Endodermal cell (in vitro differentiated cells): ENCODE data around the gene S100A11. TPM values are rescaled to one million over a fixed set of nuclear protein-coding genes. Genes with fewer than 3 reads are reported as not detected.

Experiments
- DNase-seq: peaks from one replicate; pipeline ENCODE4 v3.0.0-alpha.2; 2017
- H3K27ac ChIP-seq: 2 replicates; pipeline ENCODE4 v1.5.1; 2013; ENCODE audit warnings: mild to moderate bottlenecking, low read depth, low read length, moderate library complexity
- H3K27me3 ChIP-seq: 2 replicates; pipeline ENCODE4 v1.6.1; 2013; ENCODE audit warnings: mild to moderate bottlenecking, low read length, moderate library complexity; ENCODE audit not compliant: insufficient read depth, control insufficient read depth, poor library complexity, severe bottlenecking
- H3K36me3 ChIP-seq: 2 replicates; pipeline ENCODE4 v1.7.0; 2013; ENCODE audit warnings: mild to moderate bottlenecking, low read length, moderate library complexity; ENCODE audit not compliant: control insufficient read depth, insufficient read depth
- H3K4me1 ChIP-seq: one replicate; pipeline ENCODE4 v1.7.0; 2013; ENCODE audit warnings: low read length; ENCODE audit not compliant: control insufficient read depth, insufficient read depth
- H3K4me3 ChIP-seq: 2 replicates; pipeline ENCODE4 v1.5.1; 2013; ENCODE audit warnings: mild to moderate bottlenecking, low read length, moderate library complexity
- H3K9ac ChIP-seq: 2 replicates; pipeline ENCODE4 v1.6.1; 2013; ENCODE audit warnings: mild to moderate bottlenecking, low read length, moderate library complexity; ENCODE audit not compliant: poor library complexity, severe bottlenecking; ENCODE audit errors: extremely low read depth
- H3K9me3 ChIP-seq: 2 replicates; pipeline ENCODE4 v1.6.1; 2013; ENCODE audit warnings: mild to moderate bottlenecking, low read length, moderate library complexity; ENCODE audit not compliant: control insufficient read depth
- H3K27ac Mint-ChIP-seq: 2 replicates; pipeline ENCODE4 v1.8.0; 2020; ENCODE audit warnings: mixed read lengths
- H3K27me3 Mint-ChIP-seq: 2 replicates; pipeline ENCODE4 v1.8.0; 2021; ENCODE audit warnings: mild to moderate bottlenecking, mixed read lengths; ENCODE audit not compliant: insufficient read depth
- H3K36me3 Mint-ChIP-seq: 2 replicates; pipeline ENCODE4 v1.8.0; 2020; ENCODE audit warnings: low read depth, mixed read lengths
- H3K4me1 Mint-ChIP-seq: 2 replicates; pipeline ENCODE4 v1.8.0; 2020; ENCODE audit warnings: mixed read lengths
- H3K4me3 Mint-ChIP-seq: 2 replicates; pipeline ENCODE4 v1.8.0; 2020; ENCODE audit warnings: mild to moderate bottlenecking, moderate library complexity, mixed read lengths
- H3K9me3 Mint-ChIP-seq: 2 replicates; pipeline ENCODE4 v1.8.0; 2020; ENCODE audit warnings: mild to moderate bottlenecking, mixed read lengths
- WGBS, 2 experiments: methylation state at CpG; one replicate each; pipeline versions ENCODE4 v1.1.5 to v1.1.7; 2013; ENCODE audit warnings: missing lambda C conversion rate in 2 of 2, mixed read lengths in 1 of 2; ENCODE audit not compliant: insufficient coverage in 1 of 2, insufficient read length in 1 of 2; 5-methylcytosine and 5-hydroxymethylcytosine counted together
- total RNA-seq, 2 donors: library from RNA; stranded (reverse); fragmentation: NEBNext Ultra II Directional in 1 of 2; extraction: Animal tissue kit (Norgen Biotek cat#: 25700) in 1 of 2; gene quantifications; 2 replicates in 1 of 2; 3 replicates in 1 of 2; pipeline ENCODE4 v1.2.1, GENCODE V29; 2021
- TF ChIP-seq, protein P1 (sequence below): fragments of 200-600 bp; sonication (generic); conservative IDR thresholded peaks from 2 replicates; pipeline ENCODE4 v1.5.0; 2021; ENCODE audit warnings: antibody characterized with exemption, mild to moderate bottlenecking

The S100A11 gene
- total RNA-seq, 2 donors from 2014 or later = 163 to 248 TPM

DNA sequence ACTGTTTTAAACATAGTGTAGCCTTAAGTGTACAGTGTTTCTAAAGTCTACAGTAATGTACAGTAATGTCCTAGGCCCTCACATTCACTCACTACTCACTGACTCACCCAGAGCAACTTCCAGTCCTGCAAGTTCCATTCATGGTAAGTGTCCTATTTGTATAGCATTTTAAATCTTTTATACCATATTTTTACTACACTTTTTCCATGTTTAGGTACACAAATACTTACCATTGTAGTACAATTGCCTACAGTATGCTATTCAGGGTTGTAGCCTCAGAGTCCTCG, 39.6 kb downstream of the S100A11 start:
- peaks cover 10% of the 10 kb centered on the region for H3K27me3 ChIP-seq
- 87 to 100% methylated on average over 1 of the region's 1 CpG for WGBS, 2 experiments
- H3K9ac ChIP-seq = no peak overlapping the region
- Mint-ChIP-seq H3K9me3 (no peaks in the 10 kb centered on the region), H3K36me3 (no peaks in the 10 kb centered on the region), H3K27me3 (peaks cover 57% of the 10 kb centered on the region), H3K4me3 (no peak overlapping the region), H3K4me1 (peaks cover 23% of the 10 kb centered on the region), H3K27ac (no peak overlapping the region)
- H3K9me3 ChIP-seq = no peaks in the 10 kb centered on the region
- H3K4me3 ChIP-seq = no peak overlapping the region
- TF ChIP-seq, protein P1, sequence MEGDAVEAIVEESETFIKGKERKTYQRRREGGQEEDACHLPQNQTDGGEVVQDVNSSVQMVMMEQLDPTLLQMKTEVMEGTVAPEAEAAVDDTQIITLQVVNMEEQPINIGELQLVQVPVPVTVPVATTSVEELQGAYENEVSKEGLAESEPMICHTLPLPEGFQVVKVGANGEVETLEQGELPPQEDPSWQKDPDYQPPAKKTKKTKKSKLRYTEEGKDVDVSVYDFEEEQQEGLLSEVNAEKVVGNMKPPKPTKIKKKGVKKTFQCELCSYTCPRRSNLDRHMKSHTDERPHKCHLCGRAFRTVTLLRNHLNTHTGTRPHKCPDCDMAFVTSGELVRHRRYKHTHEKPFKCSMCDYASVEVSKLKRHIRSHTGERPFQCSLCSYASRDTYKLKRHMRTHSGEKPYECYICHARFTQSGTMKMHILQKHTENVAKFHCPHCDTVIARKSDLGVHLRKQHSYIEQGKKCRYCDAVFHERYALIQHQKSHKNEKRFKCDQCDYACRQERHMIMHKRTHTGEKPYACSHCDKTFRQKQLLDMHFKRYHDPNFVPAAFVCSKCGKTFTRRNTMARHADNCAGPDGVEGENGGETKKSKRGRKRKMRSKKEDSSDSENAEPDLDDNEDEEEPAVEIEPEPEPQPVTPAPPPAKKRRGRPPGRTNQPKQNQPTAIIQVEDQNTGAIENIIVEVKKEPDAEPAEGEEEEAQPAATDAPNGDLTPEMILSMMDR = no peak
- H3K27ac ChIP-seq = no peak overlapping the region
- H3K36me3 ChIP-seq = no peaks in the 10 kb centered on the region
- peaks cover 6% of the 10 kb centered on the region for H3K4me1 ChIP-seq
- DNase-seq = no peak

DNA sequence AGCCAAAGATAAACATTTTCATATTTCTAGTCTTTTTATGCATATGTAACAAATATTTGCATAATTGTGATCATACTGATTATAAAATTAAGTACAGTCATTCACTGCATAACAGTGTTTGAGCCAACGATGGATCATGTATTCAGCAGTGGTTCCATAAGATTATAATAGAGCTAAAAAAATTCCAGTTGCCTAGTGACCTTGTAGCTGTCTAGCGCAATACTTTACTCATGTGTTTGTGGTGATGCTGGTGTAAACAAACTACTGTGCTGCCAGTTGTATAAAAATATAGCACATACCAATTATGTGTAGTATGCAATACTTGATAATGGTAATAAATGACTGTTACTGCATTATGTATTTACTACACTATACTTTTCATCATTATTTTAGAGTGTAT, 41.0 kb downstream of the S100A11 start:
- Histone ChIP-seq H3K4me1 (peaks cover 12% of the 10 kb centered on the region), H3K9me3 (no peaks in the 10 kb centered on the region), H3K4me3 (no peak overlapping the region), H3K9ac (no peak overlapping the region), H3K36me3 (no peaks in the 10 kb centered on the region), H3K27ac (no peak overlapping the region), H3K27me3 (peaks cover 20% of the 10 kb centered on the region)
- peaks cover 65% of the 10 kb centered on the region for H3K27me3 Mint-ChIP-seq
- H3K36me3 Mint-ChIP-seq = peaks cover 4% of the 10 kb centered on the region
- no peaks in the 10 kb centered on the region for H3K9me3 Mint-ChIP-seq
- H3K4me3 Mint-ChIP-seq = no peak overlapping the region
- no peak for DNase-seq
- TF ChIP-seq, protein P1 = no peak
- WGBS, 2 experiments = 93 to 100% methylated on average over 2 of the region's 2 CpGs
- peaks cover 31% of the 10 kb centered on the region for H3K4me1 Mint-ChIP-seq
- H3K27ac Mint-ChIP-seq = no peak overlapping the region

DNA sequence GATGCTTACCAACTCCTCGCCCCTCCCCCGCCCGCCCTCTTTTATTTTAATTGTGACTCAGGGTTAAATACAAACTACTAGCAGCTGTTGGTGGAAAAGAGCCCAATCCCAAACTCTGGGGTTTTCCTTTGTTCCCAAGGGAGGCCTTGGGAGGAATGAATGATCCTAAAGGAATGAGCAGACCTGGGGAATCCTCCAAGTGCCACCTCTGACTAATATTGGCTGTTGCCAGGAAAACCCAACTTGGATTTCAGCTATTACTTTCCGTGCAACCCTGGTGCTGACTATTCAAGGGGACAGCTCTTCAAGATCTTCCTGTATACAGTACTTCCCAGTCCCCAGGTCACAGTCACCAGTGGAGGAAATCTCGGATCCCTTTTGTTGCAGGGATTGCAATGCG, 41.8 kb downstream of the S100A11 start:
- H3K9me3 Mint-ChIP-seq = no peaks in the 10 kb centered on the region
- DNase-seq = peak; percentile 64
- H3K4me3 Mint-ChIP-seq = no peak overlapping the region
- peaks cover 6% of the 10 kb centered on the region for H3K36me3 ChIP-seq
- H3K4me3 ChIP-seq = peak overlapping the region; percentile 48
- H3K36me3 Mint-ChIP-seq = peaks cover 9% of the 10 kb centered on the region
- peaks cover 15% of the 10 kb centered on the region for H3K27me3 ChIP-seq
- peak overlapping the region; percentile 14 for H3K9ac ChIP-seq
- H3K9me3 ChIP-seq = no peaks in the 10 kb centered on the region
- H3K27ac Mint-ChIP-seq = peak overlapping the region; percentile 41
- H3K27me3 Mint-ChIP-seq = peaks cover 66% of the 10 kb centered on the region
- WGBS, 2 experiments = 64 to 78% methylated on average over 6 of the region's 6 CpGs
- H3K4me1 Mint-ChIP-seq = peaks cover 31% of the 10 kb centered on the region
- peaks cover 17% of the 10 kb centered on the region for H3K4me1 ChIP-seq
- TF ChIP-seq, protein P1 = no peak
- H3K27ac ChIP-seq = no peak overlapping the region
